Aorta (tissue), 5 donors: ENCODE results near the gene SLC22A5. TPM values are rescaled to one million over a fixed set of nuclear protein-coding genes. Genes with fewer than 3 reads are reported as not detected.

Experiments used
- ATAC-seq: fragments of 200-7000 bp; cut with Tn5 transposase; one replicate; pipeline ENCODE4 v1.9.1; 2022; ENCODE audit warnings: moderate library complexity; ENCODE audit not compliant: low FRiP score
- DNase-seq, 2 donors: peaks; one replicate each; pipeline ENCODE4 v3.0.0-alpha.2; 2020
- H3K27ac ChIP-seq, 2 donors: one replicate each; pipeline ENCODE4 v1.5.1; 2013; ENCODE audit warnings: low read length in 2 of 2, mild to moderate bottlenecking in 2 of 2, moderate library complexity in 2 of 2, control low read depth in 1 of 2, inconsistent platforms in 1 of 2, low read depth in 1 of 2
- H3K27me3 ChIP-seq, 2 donors: one replicate each; pipeline ENCODE4 v1.6.1; 2013; ENCODE audit warnings: control low read depth in 1 of 2, low read length in 1 of 2, mild to moderate bottlenecking in 1 of 2, moderate library complexity in 1 of 2; ENCODE audit not compliant: insufficient read depth in 2 of 2, control insufficient read depth in 1 of 2
- H3K36me3 ChIP-seq, 2 donors: one replicate each; pipeline ENCODE4 v1.6.1; 2013; ENCODE audit warnings: control low read depth in 1 of 2, low read length in 1 of 2, mild to moderate bottlenecking in 1 of 2; ENCODE audit not compliant: insufficient read depth in 2 of 2, control insufficient read depth in 1 of 2
- H3K4me1 ChIP-seq, 2 donors: one replicate each; pipeline ENCODE4 v1.6.1; 2013; ENCODE audit warnings: low read length in 2 of 2, control low read depth in 1 of 2, mild to moderate bottlenecking in 1 of 2, moderate library complexity in 1 of 2; ENCODE audit not compliant: insufficient read depth in 2 of 2, control insufficient read depth in 1 of 2
- H3K4me3 ChIP-seq, 2 donors: one replicate each; pipeline ENCODE4 v1.5.1; 2013; ENCODE audit warnings: low read length in 2 of 2, control low read depth in 1 of 2, mild to moderate bottlenecking in 1 of 2
- H3K9me3 ChIP-seq: one replicate; pipeline ENCODE4 v1.6.1; 2013; ENCODE audit warnings: mild to moderate bottlenecking, low read length; ENCODE audit not compliant: control insufficient read depth
- WGBS, 2 donors: extraction: QIAGEN DNeasy Blood & Tissue Kit; methylation state at CpG; one replicate each; pipeline ENCODE4 v1.1.7; 2013; 5-methylcytosine and 5-hydroxymethylcytosine counted together
- intact Hi-C, 2 donors: fragments of 100-400 bp; cut with DNase I; formaldehyde crosslinking; loops; one replicate each; pipeline versions ENCODE4 v1.14.2 to v1.15.0; 2022
- long read RNA-seq, 2 donors: library from polyadenylated mRNA; unstranded; transcript quantifications; one replicate each; pipeline ENCODE4 v2.0.0, GENCODE V29; 2020 to 2021
- polyA plus RNA-seq, 2 donors: library from polyadenylated mRNA; stranded (reverse); fragments of 200-250 nt; gene quantifications; one replicate each; pipeline ENCODE4 v1.2.3, GENCODE V29; 2013
- total RNA-seq, 2 donors: library from RNA; stranded (reverse); fragmentation: NEBNext Ultra II Directional; extraction: Animal tissue kit (Norgen Biotek cat#: 25700); gene quantifications; one replicate each; pipeline ENCODE4 v1.2.1, GENCODE V29; 2021
- donor health status: healthy with polysubstance abuse.
- donor health status: Bipolar disorder and iron deficiency.
- donor health status: DM: no; HTN: no; CAD: no.
- donor health status: DM: no; HTN: no; CAD: no.
- donor health status: DM: yes; HTN: yes; CAD: no.

Gene SLC22A5
- total RNA-seq = 10 to 100 TPM in 1 of 2 donors, 1 to 10 TPM in 1; 8.6 to 14.4 TPM
- polyA plus RNA-seq = 1 to 10 TPM; 7.6 to 8.9 TPM
- long read RNA-seq, donor 1, partial matches to known transcripts = 2 of 16 reads
- long read RNA-seq, donor 1, other reads (novel, unspliced or antisense) = 12 of 16 reads
- long read RNA-seq, donor 2, partial matches to known transcripts = 2 of 12 reads
- long read RNA-seq, donor 2, other reads (novel, unspliced or antisense) = 7 of 12 reads

DNA sequence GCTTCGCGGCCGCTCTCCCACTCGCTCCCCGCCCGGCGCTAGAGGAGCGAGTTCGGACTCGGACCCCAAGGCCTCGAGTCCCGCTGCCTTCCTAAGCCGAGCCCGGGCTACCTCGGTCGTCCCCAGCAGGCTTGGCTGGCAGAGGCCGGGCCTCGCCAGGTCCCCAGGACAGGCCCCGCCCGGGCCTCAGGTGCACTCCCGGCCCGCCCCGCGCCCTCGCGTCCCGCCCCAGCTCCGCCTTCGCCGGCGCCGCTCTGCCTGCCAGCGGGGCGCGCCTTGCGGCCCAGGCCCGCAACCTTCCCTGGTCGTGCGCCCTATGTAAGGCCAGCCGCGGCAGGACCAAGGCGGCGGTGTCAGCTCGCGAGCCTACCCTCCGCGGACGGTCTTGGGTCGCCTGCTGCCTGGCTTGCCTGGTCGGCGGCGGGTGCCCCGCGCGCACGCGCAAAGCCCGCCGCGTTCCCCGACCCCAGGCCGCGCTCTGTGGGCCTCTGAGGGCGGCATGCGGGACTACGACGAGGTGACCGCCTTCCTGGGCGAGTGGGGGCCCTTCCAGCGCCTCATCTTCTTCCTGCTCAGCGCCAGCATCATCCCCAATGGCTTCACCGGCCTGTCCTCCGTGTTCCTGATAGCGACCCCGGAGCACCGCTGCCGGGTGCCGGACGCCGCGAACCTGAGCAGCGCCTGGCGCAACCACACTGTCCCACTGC, at the start of gene SLC22A5:
Gene SLC22A5, plus strand, starts transcription at position 237 of the 707 bp plus-strand sequence. Its CDS starts 263 bp downstream, at position 500.
- peak; percentile 81 for ATAC-seq
- intact Hi-C loops = loop anchor here in 1 of 2 donors (5.0 kb wide), 1 partner anchor 97 kb away; no protein-coding TSS in a partner anchor
- Histone ChIP-seq H3K27ac (peak within 1 kb of the TSS; percentile 1 to 90), H3K27me3 (no peaks in the 10 kb centered on the region), H3K4me3 (peak within 1 kb of the TSS; percentile 58 to 91), H3K9me3 (no peaks in the 10 kb centered on the region), H3K4me1 (peaks cover 0 to 3% of the 10 kb centered on the region in 2 donors), H3K36me3 (no peaks in the 10 kb centered on the region)
- WGBS, 2 donors = 0% methylated on average over 76 to 83 of the region's 83 CpGs
- peak; percentile 67 to 87 for DNase-seq

DNA sequence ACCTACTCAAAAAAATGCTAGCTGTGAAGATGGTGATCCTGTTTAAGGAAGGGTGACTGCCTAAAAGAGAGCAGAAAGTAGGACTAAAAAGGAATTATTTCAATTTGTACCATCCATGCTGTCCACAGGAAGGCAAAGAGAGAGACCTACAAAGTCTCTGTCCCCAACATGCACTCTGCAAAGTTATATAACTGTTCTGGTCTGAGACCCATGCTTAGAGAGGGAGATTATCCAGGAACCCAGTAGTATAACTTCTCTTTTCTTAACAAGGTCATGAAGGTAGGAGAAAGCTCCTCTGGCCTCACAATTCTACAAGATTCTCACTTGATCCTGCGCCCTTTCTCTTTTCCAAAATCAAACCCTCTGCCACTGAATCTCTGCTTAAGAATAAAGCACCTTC, 49.5 kb upstream of the SLC22A5 start:
- Histone ChIP-seq H3K27ac (no peak overlapping the region), H3K27me3 (no peaks in the 10 kb centered on the region), H3K4me3 (no peak overlapping the region), H3K9me3 (no peaks in the 10 kb centered on the region), H3K36me3 (no peaks in the 10 kb centered on the region), H3K4me1 (no peaks in the 10 kb centered on the region)
- ATAC-seq = no peak
- DNase-seq = no peak
- WGBS, 2 donors = 92 to 95% methylated on average over 1 of the region's 1 CpG
- intact Hi-C loops = no loop called here

DNA sequence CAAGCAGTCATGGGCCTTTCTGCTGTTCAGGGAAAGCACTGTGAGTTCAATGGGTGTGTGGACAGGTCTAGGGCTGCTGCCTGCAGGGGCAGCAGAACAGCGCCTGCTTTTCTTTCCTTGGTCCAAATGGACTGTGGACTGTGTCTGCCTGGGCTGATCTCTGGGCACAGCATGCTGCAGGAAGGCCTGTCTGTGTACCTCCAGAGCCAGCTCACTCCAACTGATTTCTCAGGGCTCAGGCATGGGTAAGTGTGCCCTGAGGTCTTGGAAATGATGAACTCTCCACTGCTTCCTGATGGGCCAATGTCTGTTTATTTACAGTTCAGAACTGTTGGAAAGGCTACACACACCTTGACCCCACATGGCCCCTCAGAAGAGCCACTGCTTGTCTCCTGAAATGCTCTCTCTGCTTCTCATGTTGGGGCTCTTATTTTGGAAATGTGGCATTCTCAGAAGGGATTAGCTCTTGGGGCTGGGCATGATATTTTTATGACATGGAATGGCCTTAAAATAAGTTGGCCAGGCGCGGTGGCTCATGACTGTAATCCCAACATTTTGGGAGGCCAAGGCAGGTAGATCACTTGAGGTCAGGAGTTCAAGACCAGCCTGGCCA, 48.3 kb upstream of the SLC22A5 start:
- H3K27me3 ChIP-seq = no peaks in the 10 kb centered on the region
- 88 to 90% methylated on average over 3 of the region's 3 CpGs for WGBS, 2 donors
- ATAC-seq = no peak

DNA sequence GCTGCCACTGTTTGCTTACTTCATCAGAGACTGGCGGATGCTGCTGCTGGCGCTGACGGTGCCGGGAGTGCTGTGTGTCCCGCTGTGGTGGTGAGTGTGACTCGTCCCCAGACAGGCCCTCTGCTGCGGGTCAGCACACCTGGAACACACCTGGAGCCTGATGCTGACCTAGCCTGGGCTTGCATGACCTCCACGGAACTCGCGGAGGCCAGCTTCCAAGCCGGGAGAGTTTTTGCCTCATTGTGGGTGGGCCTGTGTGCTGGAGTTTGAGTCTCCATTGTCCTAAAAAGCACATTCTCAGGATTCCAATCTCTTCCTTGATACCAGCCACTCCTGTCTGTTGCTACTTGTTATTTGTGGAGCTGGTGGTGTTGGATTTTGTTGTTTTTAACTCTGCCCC, 47.2 kb upstream of the SLC22A5 start:
- Histone ChIP-seq H3K4me1 (no peaks in the 10 kb centered on the region), H3K27me3 (no peaks in the 10 kb centered on the region), H3K9me3 (no peaks in the 10 kb centered on the region), H3K4me3 (no peak overlapping the region), H3K27ac (no peak overlapping the region), H3K36me3 (no peaks in the 10 kb centered on the region)
- DNase-seq (no peak), ATAC-seq (no peak)
- intact Hi-C loops = no loop called here
- WGBS, 2 donors = 74 to 76% methylated on average over 11 of the region's 11 CpGs

More for the DNA sequence above, 48.3 kb upstream of the SLC22A5 start:
- no peak for DNase-seq
- no peak overlapping the region for H3K4me3 ChIP-seq
- H3K9me3 ChIP-seq = no peaks in the 10 kb centered on the region
- no peaks in the 10 kb centered on the region for H3K4me1 ChIP-seq
- H3K36me3 ChIP-seq = no peaks in the 10 kb centered on the region
- intact Hi-C loops = no loop called here
- no peak overlapping the region for H3K27ac ChIP-seq

DNA sequence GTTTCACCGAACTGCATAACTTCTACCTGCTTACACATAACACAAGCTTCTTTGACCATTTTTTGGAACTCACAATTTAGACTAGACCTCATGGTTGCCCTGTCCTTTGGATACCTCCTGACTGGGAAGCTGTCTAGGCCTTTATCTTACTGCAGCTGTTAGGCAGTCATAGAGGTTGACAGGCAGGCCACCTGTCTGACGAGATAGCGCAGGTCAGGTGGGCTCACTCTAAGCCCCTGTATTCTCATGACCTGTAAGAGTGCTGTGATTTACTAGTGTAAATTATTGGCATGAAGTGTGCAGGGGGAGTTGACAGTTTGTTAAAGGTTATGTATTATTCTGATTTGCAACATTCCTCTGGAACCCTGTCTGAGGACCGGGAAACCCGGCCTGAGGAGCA, 46.3 kb upstream of the SLC22A5 start:
- intact Hi-C loops = no loop called here
- Histone ChIP-seq H3K4me3 (no peak overlapping the region), H3K36me3 (no peaks in the 10 kb centered on the region), H3K27ac (no peak overlapping the region), H3K27me3 (no peaks in the 10 kb centered on the region), H3K4me1 (no peaks in the 10 kb centered on the region), H3K9me3 (no peaks in the 10 kb centered on the region)
- ATAC-seq (no peak), DNase-seq (no peak)
- 95 to 97% methylated on average over 5 of the region's 5 CpGs for WGBS, 2 donors

DNA sequence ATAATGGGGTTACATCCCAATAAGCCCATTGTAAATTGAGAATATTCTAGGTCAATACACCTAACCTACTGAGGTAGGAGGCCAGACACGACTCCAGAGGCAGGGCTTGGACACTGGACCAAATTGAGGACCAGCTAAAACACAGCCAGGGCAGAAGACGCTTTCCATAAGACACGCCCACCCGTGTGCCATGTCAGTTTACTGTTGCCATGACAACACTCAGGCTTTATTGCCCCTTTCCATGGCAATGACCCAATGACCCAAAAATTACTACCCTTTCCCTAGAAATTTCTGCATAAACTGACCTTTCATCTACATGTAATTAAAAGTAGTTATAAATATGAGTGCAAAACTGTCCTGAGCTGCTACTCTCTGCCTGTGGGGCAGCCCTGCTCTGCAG, 43.8 kb upstream of the SLC22A5 start:
- 84 to 87% methylated on average over 4 of the region's 4 CpGs for WGBS, 2 donors
- H3K27ac ChIP-seq = no peak overlapping the region
- H3K27me3 ChIP-seq = no peaks in the 10 kb centered on the region
- H3K4me1 ChIP-seq = no peaks in the 10 kb centered on the region
- peaks cover 0 to 1% of the 10 kb centered on the region in 2 donors for H3K36me3 ChIP-seq
- H3K9me3 ChIP-seq = no peaks in the 10 kb centered on the region
- intact Hi-C loops = no loop called here
- H3K4me3 ChIP-seq = no peak overlapping the region
- DNase-seq (no peak), ATAC-seq (no peak)

DNA sequence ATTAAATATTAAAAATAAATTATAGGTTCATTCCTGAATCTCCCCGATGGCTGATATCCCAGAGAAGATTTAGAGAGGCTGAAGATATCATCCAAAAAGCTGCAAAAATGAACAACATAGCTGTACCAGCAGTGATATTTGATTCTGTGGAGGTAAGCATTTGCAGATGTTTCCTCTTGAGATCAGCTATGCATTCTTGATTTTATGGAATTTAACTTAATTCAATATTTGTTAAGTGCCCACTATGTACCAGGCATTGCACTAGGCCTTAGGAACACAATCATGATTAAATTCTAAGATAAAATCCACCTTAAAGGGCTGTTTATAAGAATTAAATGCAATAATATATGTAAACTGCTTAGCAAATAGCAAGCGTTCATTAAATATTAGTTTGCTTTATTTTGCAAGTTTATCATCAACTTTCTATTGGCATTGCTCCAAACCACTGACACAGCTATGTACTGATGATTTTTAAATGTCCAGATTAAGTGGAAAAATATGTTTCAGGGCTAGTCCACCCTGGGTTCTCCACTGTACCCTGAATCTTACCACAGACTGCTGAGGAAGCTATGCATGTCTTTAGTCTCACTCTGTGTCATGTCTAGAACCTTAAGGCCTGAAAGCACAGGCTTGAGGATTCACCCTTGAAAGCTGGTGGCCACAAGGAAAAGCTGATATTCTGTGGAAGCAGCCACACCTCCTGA, 42.1 kb upstream of the SLC22A5 start:
- DNase-seq (no peak), ATAC-seq (no peak)
- Histone ChIP-seq H3K9me3 (no peaks in the 10 kb centered on the region), H3K4me3 (no peak overlapping the region), H3K27ac (no peak overlapping the region), H3K27me3 (no peaks in the 10 kb centered on the region), H3K36me3 (peaks cover 0 to 3% of the 10 kb centered on the region in 2 donors), H3K4me1 (no peaks in the 10 kb centered on the region)
- WGBS, 2 donors = 94% methylated on average over 2 of the region's 2 CpGs
- intact Hi-C loops = no loop called here

DNA sequence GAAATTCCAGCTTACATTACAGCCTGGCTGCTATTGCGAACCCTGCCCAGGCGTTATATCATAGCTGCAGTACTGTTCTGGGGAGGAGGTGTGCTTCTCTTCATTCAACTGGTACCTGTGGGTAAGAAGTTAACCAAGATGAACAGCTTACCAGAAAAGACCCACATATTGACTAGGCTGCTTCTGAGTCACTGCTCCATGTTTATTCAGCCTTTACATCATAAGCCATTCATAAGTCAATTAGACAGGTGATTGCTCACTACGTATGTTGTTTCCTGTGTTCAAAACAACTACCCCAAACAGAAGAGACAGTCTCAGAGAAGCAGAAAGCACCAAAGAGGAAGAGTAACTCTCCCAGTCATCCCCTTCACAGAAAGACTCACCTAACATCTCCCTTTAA, 34.7 kb upstream of the SLC22A5 start:
- H3K9me3 ChIP-seq = no peaks in the 10 kb centered on the region
- no peak overlapping the region for H3K4me3 ChIP-seq
- WGBS, 2 donors = 91 to 95% methylated on average over 3 of the region's 3 CpGs
- peaks cover 1 to 3% of the 10 kb centered on the region in 2 donors for H3K36me3 ChIP-seq
- H3K4me1 ChIP-seq = no peaks in the 10 kb centered on the region
- ATAC-seq (no peak), DNase-seq (no peak)
- intact Hi-C loops = no loop called here
- no peak overlapping the region for H3K27ac ChIP-seq
- no peaks in the 10 kb centered on the region for H3K27me3 ChIP-seq
